HG02981 (cell line): Measurements from ENCODE around the gene DDX49.

ENCODE experiments used
- ATAC-seq: cut with Tn5 transposase; IDR thresholded peaks from one replicate; pipeline ENCODE4 v1.9.1; 2021; ENCODE audit warnings: mild to moderate bottlenecking, moderate library complexity; ENCODE audit not compliant: unreplicated experiment

Gene DDX49

GRCh38 chr19:18969931-18970659 is 50.6 kb downstream of the DDX49 start:
- ATAC-seq, result no peak

DNA sequence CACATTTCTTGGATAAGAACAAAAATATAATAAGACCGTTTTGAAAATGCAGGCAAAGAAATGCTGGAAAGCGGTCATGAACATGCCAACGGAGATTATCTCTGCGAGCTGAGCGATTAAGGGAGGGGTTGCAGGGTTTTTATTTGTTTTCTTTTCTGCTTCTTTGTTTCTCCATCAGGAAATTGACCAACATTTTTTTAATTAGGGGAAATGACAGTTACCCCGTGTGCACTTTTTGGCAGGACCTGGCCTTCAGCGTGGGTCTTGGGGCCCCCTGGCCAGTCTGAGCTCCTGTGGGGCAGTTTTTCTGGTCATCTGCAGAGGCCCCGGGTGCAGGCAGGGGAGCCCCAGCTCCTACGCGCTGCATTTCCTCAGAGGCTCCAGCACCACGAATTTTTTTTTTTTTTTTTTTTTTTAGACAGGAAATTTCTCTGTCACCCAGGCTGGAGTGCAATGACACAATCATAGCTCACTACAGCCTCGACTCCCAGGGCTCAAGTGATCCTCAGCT is 52.8 kb downstream of the DDX49 start:
- no peak for ATAC-seq

DNA sequence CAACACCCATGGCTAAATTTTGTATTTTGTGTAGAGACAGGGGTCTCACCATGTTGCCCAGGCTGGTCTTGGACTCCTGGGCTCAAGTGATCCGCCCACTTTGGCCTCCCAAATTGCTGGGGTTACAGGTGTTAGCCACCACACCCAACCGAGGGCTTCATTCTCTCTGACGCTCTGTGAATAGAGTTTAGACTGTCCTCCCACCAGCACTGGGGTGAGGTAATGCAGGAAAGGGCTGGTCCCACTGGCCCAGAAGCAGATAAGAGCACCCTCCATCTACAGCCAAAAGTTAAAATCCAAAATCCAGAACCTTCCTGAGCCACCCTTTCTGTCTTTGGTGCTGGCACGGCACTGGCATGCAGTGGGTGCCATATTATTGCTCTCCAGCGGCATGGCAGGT is 53.3 kb downstream of the DDX49 start:
- ATAC-seq, result no peak

DNA sequence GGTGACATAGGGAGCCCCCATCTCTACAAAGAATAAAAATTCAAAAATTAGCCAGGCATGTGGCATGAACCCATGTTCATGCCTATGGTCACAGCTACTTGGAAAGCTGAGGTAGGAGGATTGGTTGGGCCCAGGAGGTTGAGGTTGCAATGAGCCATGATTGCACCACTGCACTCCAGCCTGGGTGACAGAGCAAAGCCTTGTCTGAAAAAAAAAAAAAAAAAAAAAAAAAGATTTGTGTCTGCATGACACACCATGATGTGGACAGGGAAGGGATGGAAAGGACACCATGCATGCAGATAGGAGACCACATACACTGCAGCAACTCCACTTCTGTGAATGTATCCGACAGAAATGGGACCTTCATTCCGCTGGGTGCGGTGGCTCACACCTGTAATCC is 55.5 kb downstream of the DDX49 start:
- no peak for ATAC-seq

- ATAC-seq, result no peak
These were observed 56.4 kb downstream of the DDX49 start for GRCh38 chr19:18975869-18976268.
